WTC11 (cell line): ENCODE measurements around the gene SAFB.

Experiments
- JAZF1 ChIP-seq: fragments of 250-450 bp; sonication (Bioruptor Pico); IDR thresholded peaks from 2 replicates; pipeline ENCODE4 v1.9.0; 2021; ENCODE audit warnings: moderate library complexity, mild to moderate bottlenecking, inconsistent platforms
- NR1H2 ChIP-seq: sonication (generic); formaldehyde crosslinking; IDR thresholded peaks from 2 replicates; pipeline ENCODE4 v1.9.0; 2021; ENCODE audit warnings: mild to moderate bottlenecking, moderate library complexity, missing genetic modification reagents
- SP1 ChIP-seq: sonication (generic); formaldehyde crosslinking; conservative IDR thresholded peaks from 2 replicates; pipeline ENCODE4 v1.8.1; 2022; ENCODE audit warnings: missing genetic modification reagents
- TF ChIP-seq, protein P1 (sequence below): sonication (generic); formaldehyde crosslinking; IDR thresholded peaks from 2 replicates; pipeline ENCODE4 v1.8.1; 2023; ENCODE audit warnings: mild to moderate bottlenecking, missing genetic modification reagents
- TF ChIP-seq, protein P2 (sequence below): fragments of 200-600 bp; IDR thresholded peaks from 2 replicates; pipeline ENCODE4 v1.8.0; 2022; ENCODE audit warnings: antibody characterized with exemption

DNA sequence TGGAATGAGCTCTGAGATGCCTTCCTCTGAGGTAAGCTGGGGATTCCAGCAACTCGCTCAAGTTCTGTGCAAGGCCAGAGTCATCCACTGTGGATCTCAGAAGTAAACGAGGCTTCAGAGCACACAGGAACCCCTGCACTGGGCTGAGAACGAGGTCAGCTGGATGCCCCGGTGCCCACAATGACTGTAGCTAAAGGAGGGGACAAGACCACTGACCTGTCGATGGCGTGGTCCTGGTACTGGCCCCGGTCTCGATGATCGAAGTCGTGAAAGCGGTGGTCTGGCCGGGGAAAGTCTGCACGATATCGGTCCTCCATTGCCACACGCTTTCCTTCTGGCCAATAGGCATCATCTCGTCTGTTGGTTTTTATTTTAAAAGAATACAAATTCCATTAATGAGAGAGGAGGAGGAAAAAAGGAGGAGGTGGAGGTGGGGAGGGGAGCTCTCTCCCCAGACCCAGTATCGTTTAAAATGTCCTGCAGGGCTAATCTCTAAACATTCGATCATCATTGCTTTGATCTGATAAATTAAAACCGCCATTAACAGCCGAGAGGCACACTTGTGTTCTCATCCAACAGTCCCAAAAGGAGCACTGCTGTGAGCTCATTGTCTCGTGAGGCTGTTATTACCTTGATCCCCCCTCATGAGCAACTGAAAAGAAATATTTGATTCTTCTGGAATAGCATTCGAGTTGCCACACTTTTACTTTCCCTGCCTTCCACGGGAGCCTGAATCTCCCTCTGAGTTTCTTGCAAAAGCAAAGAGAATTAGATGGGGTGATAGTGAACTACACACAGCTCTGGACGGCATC is 30.1 kb upstream of the SAFB start:
- TF ChIP-seq NR1H2 (CRISPR knock-in tag) (no peak), JAZF1 (no peak), SP1 (CRISPR knock-in tag) (no peak)
- TF ChIP-seq, protein P1, sequence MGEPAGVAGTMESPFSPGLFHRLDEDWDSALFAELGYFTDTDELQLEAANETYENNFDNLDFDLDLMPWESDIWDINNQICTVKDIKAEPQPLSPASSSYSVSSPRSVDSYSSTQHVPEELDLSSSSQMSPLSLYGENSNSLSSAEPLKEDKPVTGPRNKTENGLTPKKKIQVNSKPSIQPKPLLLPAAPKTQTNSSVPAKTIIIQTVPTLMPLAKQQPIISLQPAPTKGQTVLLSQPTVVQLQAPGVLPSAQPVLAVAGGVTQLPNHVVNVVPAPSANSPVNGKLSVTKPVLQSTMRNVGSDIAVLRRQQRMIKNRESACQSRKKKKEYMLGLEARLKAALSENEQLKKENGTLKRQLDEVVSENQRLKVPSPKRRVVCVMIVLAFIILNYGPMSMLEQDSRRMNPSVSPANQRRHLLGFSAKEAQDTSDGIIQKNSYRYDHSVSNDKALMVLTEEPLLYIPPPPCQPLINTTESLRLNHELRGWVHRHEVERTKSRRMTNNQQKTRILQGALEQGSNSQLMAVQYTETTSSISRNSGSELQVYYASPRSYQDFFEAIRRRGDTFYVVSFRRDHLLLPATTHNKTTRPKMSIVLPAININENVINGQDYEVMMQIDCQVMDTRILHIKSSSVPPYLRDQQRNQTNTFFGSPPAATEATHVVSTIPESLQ (CRISPR knock-in tag), result no peak
- TF ChIP-seq, protein P2, sequence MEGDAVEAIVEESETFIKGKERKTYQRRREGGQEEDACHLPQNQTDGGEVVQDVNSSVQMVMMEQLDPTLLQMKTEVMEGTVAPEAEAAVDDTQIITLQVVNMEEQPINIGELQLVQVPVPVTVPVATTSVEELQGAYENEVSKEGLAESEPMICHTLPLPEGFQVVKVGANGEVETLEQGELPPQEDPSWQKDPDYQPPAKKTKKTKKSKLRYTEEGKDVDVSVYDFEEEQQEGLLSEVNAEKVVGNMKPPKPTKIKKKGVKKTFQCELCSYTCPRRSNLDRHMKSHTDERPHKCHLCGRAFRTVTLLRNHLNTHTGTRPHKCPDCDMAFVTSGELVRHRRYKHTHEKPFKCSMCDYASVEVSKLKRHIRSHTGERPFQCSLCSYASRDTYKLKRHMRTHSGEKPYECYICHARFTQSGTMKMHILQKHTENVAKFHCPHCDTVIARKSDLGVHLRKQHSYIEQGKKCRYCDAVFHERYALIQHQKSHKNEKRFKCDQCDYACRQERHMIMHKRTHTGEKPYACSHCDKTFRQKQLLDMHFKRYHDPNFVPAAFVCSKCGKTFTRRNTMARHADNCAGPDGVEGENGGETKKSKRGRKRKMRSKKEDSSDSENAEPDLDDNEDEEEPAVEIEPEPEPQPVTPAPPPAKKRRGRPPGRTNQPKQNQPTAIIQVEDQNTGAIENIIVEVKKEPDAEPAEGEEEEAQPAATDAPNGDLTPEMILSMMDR, result no peak
